Activated CD4-positive, alpha-beta T cell treated with anti-CD3 and anti-CD28 coated beads for 48 hours (primary cell): ENCODE measurements around the gene SLC2A6.
"Not testable (repeated sequence)": the region's sequence is repeated elsewhere in the genome, so short reads cannot be mapped to it uniquely, and the experiment has no call there.

Experiments used
- DNase-seq: peaks from one replicate; pipeline ENCODE4 v3.0.0-alpha.2; 2020

SLC2A6 gene

GRCh38 chr9:133459476-133460404 is 19.2 kb downstream of the SLC2A6 start, which contains the start of gene CACFD1:
Gene CACFD1 (plus strand): TSS chr9:133459978. CDS start chr9:133460067, 89 bp downstream.
- peak; percentile 94 for DNase-seq

GRCh38 chr9:133458643-133459312 is 20.1 kb downstream of the SLC2A6 start:
- no peak for DNase-seq

GRCh38 chr9:133457748-133458147 is 21.2 kb downstream of the SLC2A6 start:
- DNase-seq = no peak

GRCh38 chr9:133457233-133457632 is 21.7 kb downstream of the SLC2A6 start:
- no peak for DNase-seq

- DNase-seq = no peak
Observed at GRCh38 chr9:133456409-133456808, 22.5 kb downstream of the SLC2A6 start.

GRCh38 chr9:133455936-133456335 is 23.0 kb downstream of the SLC2A6 start:
- DNase-seq = no peak

GRCh38 chr9:133454943-133455673 is 23.8 kb downstream of the SLC2A6 start:
- DNase-seq = no peak

- no peak for DNase-seq
Observed at GRCh38 chr9:133454325-133454724, 24.6 kb downstream of the SLC2A6 start.

GRCh38 chr9:133453651-133454050 is 25.2 kb downstream of the SLC2A6 start:
- no peak for DNase-seq

GRCh38 chr9:133452562-133452961 is 26.3 kb downstream of the SLC2A6 start:
- DNase-seq = no peak

- DNase-seq = not testable (repeated sequence)
Observed at GRCh38 chr9:133451865-133452264, 27.0 kb downstream of the SLC2A6 start.

- no peak for DNase-seq
Observed at GRCh38 chr9:133449760-133450159, 29.1 kb downstream of the SLC2A6 start.

- DNase-seq = no peak
Observed at GRCh38 chr9:133448487-133448972, 30.4 kb downstream of the SLC2A6 start.

- no peak for DNase-seq
Observed at GRCh38 chr9:133445293-133445969, 33.5 kb downstream of the SLC2A6 start.

- no peak for DNase-seq
Observed at GRCh38 chr9:133443982-133444381, 34.9 kb downstream of the SLC2A6 start.

GRCh38 chr9:133443248-133443647 is 35.7 kb downstream of the SLC2A6 start:
- DNase-seq = no peak

GRCh38 chr9:133441571-133441970 is 37.3 kb downstream of the SLC2A6 start:
- no peak for DNase-seq

- no peak for DNase-seq
Observed at GRCh38 chr9:133440874-133441273, 38.0 kb downstream of the SLC2A6 start.

GRCh38 chr9:133439337-133439736 is 39.6 kb downstream of the SLC2A6 start:
- no peak for DNase-seq

GRCh38 chr9:133437753-133438531 is 41.0 kb downstream of the SLC2A6 start:
- no peak for DNase-seq

GRCh38 chr9:133436681-133437080 is 42.2 kb downstream of the SLC2A6 start:
- no peak for DNase-seq
